Mucosa of stomach (tissue), 1 donor: ENCODE data around the gene AQP11.

Experiments used
- H3K27me3 ChIP-seq: one replicate; pipeline ENCODE4 v1.7.0; 2013; ENCODE audit warnings: mild to moderate bottlenecking, low read length; ENCODE audit not compliant: control insufficient read depth, insufficient read depth
- H3K36me3 ChIP-seq: one replicate; pipeline ENCODE4 v1.7.0; 2013; ENCODE audit warnings: low read length; ENCODE audit not compliant: control insufficient read depth, insufficient read depth
- H3K4me1 ChIP-seq: one replicate; pipeline ENCODE4 v1.7.0; 2013; ENCODE audit warnings: mild to moderate bottlenecking, low read length; ENCODE audit not compliant: control insufficient read depth, insufficient read depth
- H3K4me3 ChIP-seq: one replicate; pipeline ENCODE4 v1.7.0; 2013; ENCODE audit warnings: low read length
- H3K9ac ChIP-seq: one replicate; pipeline ENCODE4 v1.7.0; 2013; ENCODE audit warnings: mild to moderate bottlenecking, low read length, moderate library complexity
- H3K9me3 ChIP-seq: one replicate; pipeline ENCODE4 v1.7.0; 2013; ENCODE audit warnings: mild to moderate bottlenecking, low read length, moderate library complexity; ENCODE audit not compliant: control insufficient read depth
- donor health status: Pancreatic carcinoma.

AQP11 gene

DNA sequence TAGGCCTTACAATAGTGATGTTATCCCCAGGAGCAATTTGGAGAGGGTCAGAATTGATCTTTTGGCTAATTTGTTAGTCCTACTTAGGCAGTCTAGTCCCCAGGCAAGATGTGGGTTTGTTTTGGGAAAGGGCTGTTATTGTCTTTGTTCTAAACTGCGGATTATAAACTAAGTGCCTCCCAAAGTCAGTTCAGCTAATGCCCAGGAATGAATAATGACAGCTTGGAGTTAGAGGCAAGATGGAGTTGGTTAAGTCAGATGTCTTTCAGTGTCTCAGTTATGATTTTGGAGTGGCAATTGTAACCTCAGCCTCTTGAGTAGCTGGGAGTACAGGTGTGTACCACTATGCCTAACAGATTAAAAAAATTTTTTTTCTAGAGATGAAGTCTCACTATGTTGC lies 55.1 kb downstream of the AQP11 start:
- H3K27me3 ChIP-seq = no peaks in the 10 kb centered on the region
- H3K36me3 ChIP-seq = no peaks in the 10 kb centered on the region
- no peaks in the 10 kb centered on the region for H3K4me1 ChIP-seq
- H3K9ac ChIP-seq = no peak overlapping the region
- no peak overlapping the region for H3K4me3 ChIP-seq
- no peaks in the 10 kb centered on the region for H3K9me3 ChIP-seq

GRCh38 chr11:77647654-77648305 lies 58.0 kb downstream of the AQP11 start:
- no peaks in the 10 kb centered on the region for H3K36me3 ChIP-seq
- no peak overlapping the region for H3K4me3 ChIP-seq
- no peak overlapping the region for H3K9ac ChIP-seq
- no peaks in the 10 kb centered on the region for H3K4me1 ChIP-seq
- no peaks in the 10 kb centered on the region for H3K27me3 ChIP-seq
- H3K9me3 ChIP-seq = no peaks in the 10 kb centered on the region

- Histone ChIP-seq H3K9ac (no peak overlapping the region), H3K4me3 (no peak overlapping the region), H3K27me3 (no peaks in the 10 kb centered on the region), H3K36me3 (no peaks in the 10 kb centered on the region), H3K9me3 (no peaks in the 10 kb centered on the region), H3K4me1 (no peaks in the 10 kb centered on the region)
These were observed 60.4 kb downstream of the AQP11 start for GRCh38 chr11:77650123-77650522.

DNA sequence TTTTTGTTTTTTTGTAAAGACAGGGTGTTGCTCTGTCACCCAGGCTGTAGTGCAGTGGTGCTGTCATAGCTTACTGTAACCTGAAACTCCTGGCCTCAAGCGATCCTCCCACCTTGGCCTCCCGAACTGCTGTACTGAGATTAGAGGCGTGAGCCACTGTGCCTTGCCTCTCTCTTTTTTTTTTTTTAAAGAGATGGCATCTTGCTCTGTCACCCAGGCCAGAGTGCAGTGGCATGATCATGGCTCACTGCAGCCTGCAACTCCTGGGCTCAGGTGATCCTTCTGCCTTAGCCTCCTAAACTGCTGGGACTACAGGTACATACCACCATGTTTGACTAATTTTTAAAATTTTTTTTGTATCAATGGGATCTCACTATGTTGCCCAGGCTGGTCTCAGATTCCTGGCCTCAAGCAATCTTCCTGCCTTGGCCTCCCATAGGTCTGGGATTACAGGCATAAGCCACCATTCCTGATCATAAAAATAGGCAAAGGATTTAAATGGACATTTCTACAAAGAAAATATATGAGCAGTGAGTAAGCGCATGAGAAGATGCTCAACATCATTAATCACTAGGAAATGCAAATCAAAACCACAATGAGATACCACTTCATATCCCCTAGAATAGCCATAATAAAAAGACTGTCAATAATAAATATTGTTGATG lies 65.1 kb downstream of the AQP11 start:
- Histone ChIP-seq H3K4me3 (no peak overlapping the region), H3K36me3 (no peaks in the 10 kb centered on the region), H3K9me3 (no peaks in the 10 kb centered on the region), H3K4me1 (no peaks in the 10 kb centered on the region), H3K9ac (no peak overlapping the region), H3K27me3 (no peaks in the 10 kb centered on the region)

GRCh38 chr11:77656362-77656761 lies 66.6 kb downstream of the AQP11 start:
- Histone ChIP-seq H3K4me3 (no peak overlapping the region), H3K9me3 (no peaks in the 10 kb centered on the region), H3K36me3 (no peaks in the 10 kb centered on the region), H3K27me3 (no peaks in the 10 kb centered on the region), H3K4me1 (no peaks in the 10 kb centered on the region), H3K9ac (no peak overlapping the region)

DNA sequence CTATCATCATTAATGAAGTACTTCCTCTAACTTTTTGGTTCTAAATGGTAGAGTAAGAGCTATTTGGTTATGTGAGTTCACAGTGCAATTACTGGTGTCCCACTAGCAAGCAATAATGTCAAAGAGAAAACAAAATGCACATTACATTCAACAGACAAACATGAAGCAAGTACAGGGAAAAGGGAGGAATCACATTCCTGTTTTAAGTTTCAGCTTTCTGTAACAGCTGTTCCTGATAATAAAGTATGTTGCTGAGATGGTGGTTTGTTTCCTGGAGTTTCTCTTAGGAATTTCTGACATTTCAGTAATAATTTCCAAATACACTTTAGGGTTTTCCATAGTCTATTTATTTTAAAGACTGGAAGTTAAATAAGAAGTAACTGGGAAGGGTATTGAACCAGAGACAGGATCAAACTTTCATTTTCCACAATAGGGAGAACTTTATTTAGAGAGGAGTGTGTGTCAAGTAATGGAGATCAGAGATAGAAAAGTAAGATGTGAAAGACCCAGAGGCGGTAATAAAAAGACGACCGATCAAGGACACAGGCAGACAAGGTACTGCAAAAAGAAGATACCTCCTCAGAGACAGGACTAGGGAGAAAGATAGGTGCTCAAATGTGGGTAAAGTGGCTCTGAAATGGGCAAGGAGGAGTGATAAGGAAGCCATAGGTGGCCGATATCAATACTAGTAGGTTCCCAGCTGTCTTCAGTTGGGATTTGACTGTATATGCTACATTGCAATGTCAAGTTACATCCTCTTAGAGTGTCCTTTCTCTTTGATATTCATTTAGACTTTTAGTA lies 68.7 kb downstream of the AQP11 start:
- no peak overlapping the region for H3K4me3 ChIP-seq
- H3K27me3 ChIP-seq = no peaks in the 10 kb centered on the region
- no peaks in the 10 kb centered on the region for H3K9me3 ChIP-seq
- H3K36me3 ChIP-seq = no peaks in the 10 kb centered on the region
- no peaks in the 10 kb centered on the region for H3K4me1 ChIP-seq
- H3K9ac ChIP-seq = no peak overlapping the region
